ENCODE results near the gene HLCS.
A peak's percentile ranks its signal among the peaks of the same experiment; 100 is the strongest.

GRCh38 chr21:36917471-36918158 lies 48.9 kb downstream of the HLCS start:
- TF ChIP-seq CTCF (IDR thresholded peaks at IDR 0.05; ENCODE audit: poor library complexity): peak; percentile 59
- no peak for TF ChIP-seq EZH2 (IDR thresholded peaks at IDR 0.05; ENCODE audit: borderline replicate concordance)
